ENCODE data around the gene KRT84. TPM values are rescaled to one million over a fixed set of nuclear protein-coding genes. Genes with fewer than 3 reads are reported as not detected.

Gene KRT84
- total RNA-seq, 3 donors from 2014 or later (not counting 1 experiment from before 2014, with no cell fraction given): not detected

DNA sequence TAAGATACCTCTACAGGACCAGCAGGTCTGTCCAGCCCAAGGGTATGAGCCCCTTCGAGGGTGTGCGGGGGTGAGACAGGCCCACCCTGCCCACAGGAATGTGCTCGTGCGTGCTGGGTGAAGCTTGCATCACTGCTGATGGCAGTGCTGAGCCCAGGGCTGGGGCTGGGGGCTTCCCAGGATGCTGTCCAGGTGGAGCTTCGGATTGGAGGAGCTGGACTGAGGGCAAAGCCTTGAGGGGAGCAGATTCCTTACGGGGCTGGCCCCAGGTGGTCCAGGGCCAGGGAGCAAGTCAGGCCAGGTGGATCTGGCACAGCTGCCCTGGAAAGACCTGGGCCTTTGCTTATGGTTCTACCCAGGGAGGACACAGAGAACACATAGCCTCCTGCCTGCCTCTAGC is 15.6 kb downstream of the KRT84 start:
- H3K4me3 Mint-ChIP-seq: no peak overlapping the region
- peaks cover 39 to 58% of the 10 kb centered on the region in 2 donors for H3K27me3 Mint-ChIP-seq (ENCODE audit: low read depth in 2 of 2)
- H3K9me3 Mint-ChIP-seq: no peaks in the 10 kb centered on the region
- Histone ChIP-seq H3K9me3 (ENCODE audit: control insufficient read depth, insufficient read depth, low read length) (no peaks in the 10 kb centered on the region), H3K36me3 (ENCODE audit: control insufficient read depth, insufficient read depth, low read length) (no peaks in the 10 kb centered on the region), H3K4me3 (ENCODE audit: low read length) (no peak overlapping the region), H3K27ac (ENCODE audit: low read length) (no peak overlapping the region), H3K4me1 (ENCODE audit: control insufficient read depth, insufficient read depth, low read length) (no peaks in the 10 kb centered on the region), H3K27me3 (ENCODE audit: control insufficient read depth, insufficient read depth, low read length) (peaks cover 10% of the 10 kb centered on the region)
- ATAC-seq (no peak), DNase-seq (no peak)
- no peak overlapping the region for H3K27ac Mint-ChIP-seq
- peaks cover 0 to 11% of the 10 kb centered on the region in 2 donors for H3K4me1 Mint-ChIP-seq
- intact Hi-C loops (cut with micrococcal nuclease): loop anchor here (5.0 kb wide), 1 partner anchor 212 kb away; no protein-coding TSS in a partner anchor
- TF ChIP-seq, protein P1, sequence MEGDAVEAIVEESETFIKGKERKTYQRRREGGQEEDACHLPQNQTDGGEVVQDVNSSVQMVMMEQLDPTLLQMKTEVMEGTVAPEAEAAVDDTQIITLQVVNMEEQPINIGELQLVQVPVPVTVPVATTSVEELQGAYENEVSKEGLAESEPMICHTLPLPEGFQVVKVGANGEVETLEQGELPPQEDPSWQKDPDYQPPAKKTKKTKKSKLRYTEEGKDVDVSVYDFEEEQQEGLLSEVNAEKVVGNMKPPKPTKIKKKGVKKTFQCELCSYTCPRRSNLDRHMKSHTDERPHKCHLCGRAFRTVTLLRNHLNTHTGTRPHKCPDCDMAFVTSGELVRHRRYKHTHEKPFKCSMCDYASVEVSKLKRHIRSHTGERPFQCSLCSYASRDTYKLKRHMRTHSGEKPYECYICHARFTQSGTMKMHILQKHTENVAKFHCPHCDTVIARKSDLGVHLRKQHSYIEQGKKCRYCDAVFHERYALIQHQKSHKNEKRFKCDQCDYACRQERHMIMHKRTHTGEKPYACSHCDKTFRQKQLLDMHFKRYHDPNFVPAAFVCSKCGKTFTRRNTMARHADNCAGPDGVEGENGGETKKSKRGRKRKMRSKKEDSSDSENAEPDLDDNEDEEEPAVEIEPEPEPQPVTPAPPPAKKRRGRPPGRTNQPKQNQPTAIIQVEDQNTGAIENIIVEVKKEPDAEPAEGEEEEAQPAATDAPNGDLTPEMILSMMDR (IDR thresholded peaks at IDR 0.05): no peak
- WGBS (ENCODE audit: insufficient coverage): 81% methylated on average over 6 of the region's 6 CpGs
- no peaks in the 10 kb centered on the region for H3K36me3 Mint-ChIP-seq

DNA sequence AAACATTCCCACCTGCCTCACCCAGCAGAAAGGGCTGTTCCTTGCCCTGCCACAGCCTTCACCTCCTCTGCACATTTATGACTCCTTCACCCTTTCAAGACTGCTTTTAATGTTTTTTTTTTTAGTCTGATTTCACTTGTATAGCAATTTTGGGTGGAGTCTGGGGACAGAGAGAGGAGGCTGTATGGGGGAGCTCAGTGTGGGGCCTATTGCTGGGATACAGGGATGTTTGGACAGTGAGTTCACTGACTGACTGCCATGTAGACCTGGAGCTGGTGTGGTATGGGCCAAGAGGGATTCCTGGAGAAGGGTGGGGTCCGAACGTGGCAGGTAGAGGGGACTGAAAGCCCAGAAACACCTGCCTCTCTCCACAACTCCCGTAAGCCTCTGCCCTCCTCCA is 16.2 kb downstream of the KRT84 start:
- Mint-ChIP-seq H3K27ac (no peak overlapping the region), H3K9me3 (no peaks in the 10 kb centered on the region), H3K4me3 (no peak overlapping the region), H3K4me1 (peaks cover 0 to 11% of the 10 kb centered on the region in 2 donors), H3K27me3 (ENCODE audit: low read depth in 2 of 2) (peaks cover 45 to 62% of the 10 kb centered on the region in 2 donors), H3K36me3 (no peaks in the 10 kb centered on the region)
- Histone ChIP-seq H3K4me3 (ENCODE audit: low read length) (no peak overlapping the region), H3K4me1 (ENCODE audit: control insufficient read depth, insufficient read depth, low read length) (no peaks in the 10 kb centered on the region), H3K27ac (ENCODE audit: low read length) (no peak overlapping the region), H3K9me3 (ENCODE audit: control insufficient read depth, insufficient read depth, low read length) (no peaks in the 10 kb centered on the region), H3K27me3 (ENCODE audit: control insufficient read depth, insufficient read depth, low read length) (peaks cover 10% of the 10 kb centered on the region), H3K36me3 (ENCODE audit: control insufficient read depth, insufficient read depth, low read length) (no peaks in the 10 kb centered on the region)
- no peak for ATAC-seq
- TF ChIP-seq, protein P1 (IDR thresholded peaks at IDR 0.05): no peak
- intact Hi-C loops (cut with micrococcal nuclease): no loop called here
- no peak for DNase-seq
- WGBS (ENCODE audit: insufficient coverage): 93% methylated on average over 2 of the region's 3 CpGs

DNA sequence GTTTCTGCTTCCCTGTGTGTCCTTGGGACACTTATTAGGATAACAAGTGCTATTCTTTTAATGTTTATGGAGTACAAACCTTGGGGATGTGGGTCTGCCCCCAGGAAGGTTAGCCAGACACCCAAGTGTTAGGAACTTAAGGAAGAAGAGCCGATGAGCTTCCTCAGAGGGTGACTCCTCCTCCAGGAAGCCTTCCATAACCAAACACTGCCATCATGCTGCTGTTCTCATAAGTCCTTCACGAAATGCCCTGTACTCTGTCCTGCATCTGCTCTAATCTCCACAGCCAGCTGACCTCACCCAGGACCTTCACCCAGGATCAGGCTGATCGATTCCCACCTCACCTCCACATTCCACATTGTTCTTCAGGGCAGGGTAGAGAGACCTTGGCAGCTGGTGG is 16.9 kb downstream of the KRT84 start:
- Mint-ChIP-seq H3K4me1 (peaks cover 0 to 11% of the 10 kb centered on the region in 2 donors), H3K36me3 (no peaks in the 10 kb centered on the region), H3K27me3 (ENCODE audit: low read depth in 2 of 2) (peaks cover 52 to 65% of the 10 kb centered on the region in 2 donors), H3K9me3 (no peaks in the 10 kb centered on the region), H3K27ac (no peak overlapping the region), H3K4me3 (no peak overlapping the region)
- Histone ChIP-seq H3K9me3 (ENCODE audit: control insufficient read depth, insufficient read depth, low read length) (no peaks in the 10 kb centered on the region), H3K4me1 (ENCODE audit: control insufficient read depth, insufficient read depth, low read length) (no peaks in the 10 kb centered on the region), H3K27ac (ENCODE audit: low read length) (no peak overlapping the region), H3K36me3 (ENCODE audit: control insufficient read depth, insufficient read depth, low read length) (no peaks in the 10 kb centered on the region), H3K27me3 (ENCODE audit: control insufficient read depth, insufficient read depth, low read length) (peaks cover 17% of the 10 kb centered on the region), H3K4me3 (ENCODE audit: low read length) (no peak overlapping the region)
- 57% methylated on average over 3 of the region's 3 CpGs for WGBS (ENCODE audit: insufficient coverage)
- DNase-seq (no peak), ATAC-seq (no peak)
- TF ChIP-seq, protein P1 (IDR thresholded peaks at IDR 0.05): no peak
- intact Hi-C loops (cut with micrococcal nuclease): no loop called here

DNA sequence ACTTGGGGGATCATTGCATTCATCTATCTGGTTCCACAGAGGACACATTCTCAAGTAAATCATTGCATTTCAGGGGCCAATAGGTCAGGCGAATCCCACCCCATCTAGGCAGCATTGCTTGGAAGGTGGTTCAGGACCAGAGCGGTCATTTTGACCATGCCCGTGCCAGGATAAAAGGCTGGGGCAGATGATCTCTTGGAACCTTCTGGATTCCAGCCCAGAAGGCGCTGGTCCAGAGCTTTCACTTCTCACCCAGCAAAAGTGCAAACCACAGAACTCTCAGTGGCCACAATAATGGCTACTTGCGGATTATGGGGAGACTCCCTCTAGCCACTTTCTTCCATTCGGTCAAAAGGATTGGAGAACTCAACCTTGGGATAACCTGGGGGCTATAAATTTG is 17.6 kb downstream of the KRT84 start:
- Histone ChIP-seq H3K9me3 (ENCODE audit: control insufficient read depth, insufficient read depth, low read length) (no peaks in the 10 kb centered on the region), H3K27me3 (ENCODE audit: control insufficient read depth, insufficient read depth, low read length) (peaks cover 17% of the 10 kb centered on the region), H3K27ac (ENCODE audit: low read length) (no peak overlapping the region), H3K4me1 (ENCODE audit: control insufficient read depth, insufficient read depth, low read length) (no peaks in the 10 kb centered on the region), H3K36me3 (ENCODE audit: control insufficient read depth, insufficient read depth, low read length) (no peaks in the 10 kb centered on the region), H3K4me3 (ENCODE audit: low read length) (no peak overlapping the region)
- TF ChIP-seq, protein P1 (IDR thresholded peaks at IDR 0.05): no peak
- no peaks in the 10 kb centered on the region for H3K9me3 Mint-ChIP-seq
- WGBS (ENCODE audit: insufficient coverage): 79% methylated on average over 6 of the region's 6 CpGs
- H3K27me3 Mint-ChIP-seq (ENCODE audit: low read depth in 2 of 2): peaks cover 58 to 70% of the 10 kb centered on the region in 2 donors
- peaks cover 0 to 11% of the 10 kb centered on the region in 2 donors for H3K4me1 Mint-ChIP-seq
- no peaks in the 10 kb centered on the region for H3K36me3 Mint-ChIP-seq
- H3K4me3 Mint-ChIP-seq: no peak overlapping the region
- no peak overlapping the region for H3K27ac Mint-ChIP-seq
- no peak for DNase-seq
- no peak for ATAC-seq
- intact Hi-C loops (cut with micrococcal nuclease): no loop called here
